GM19035 (cell line): Measurements from ENCODE around the gene BIRC3.

ENCODE experiments used
- ATAC-seq: cut with Tn5 transposase; IDR thresholded peaks from one replicate; pipeline ENCODE4 v1.9.1; 2021; ENCODE audit not compliant: unreplicated experiment

The BIRC3 gene

GRCh38 chr11:102317099-102317767, at the start of gene BIRC3:
TSS of gene BIRC3 (plus strand) at chr11:102317484. CDS start at chr11:102324510, 7,026 bp downstream.
- peak; percentile 86 for ATAC-seq

- ATAC-seq: no peak
Observed at GRCh38 chr11:102267609-102268008, 49.7 kb upstream of the BIRC3 start.

GRCh38 chr11:102268083-102268984, 49.0 kb upstream of the BIRC3 start:
- ATAC-seq: peak; percentile 96

GRCh38 chr11:102268985-102269470, 48.3 kb upstream of the BIRC3 start:
- ATAC-seq: no peak

GRCh38 chr11:102269927-102270326, 47.4 kb upstream of the BIRC3 start:
- ATAC-seq: no peak

GRCh38 chr11:102272047-102272824, 45.0 kb upstream of the BIRC3 start:
- no peak for ATAC-seq

- ATAC-seq: no peak
Observed at GRCh38 chr11:102274628-102275027, 42.7 kb upstream of the BIRC3 start.

- no peak for ATAC-seq
Observed at GRCh38 chr11:102276362-102276761, 40.9 kb upstream of the BIRC3 start.

- no peak for ATAC-seq
Observed at GRCh38 chr11:102276783-102277182, 40.5 kb upstream of the BIRC3 start.

GRCh38 chr11:102279641-102280170, 37.6 kb upstream of the BIRC3 start:
- ATAC-seq: peak; percentile 98

GRCh38 chr11:102280245-102280833, 36.9 kb upstream of the BIRC3 start:
- no peak for ATAC-seq

GRCh38 chr11:102283116-102283485, 34.2 kb upstream of the BIRC3 start:
- ATAC-seq: no peak

GRCh38 chr11:102284008-102284407, 33.3 kb upstream of the BIRC3 start:
- ATAC-seq: no peak

- ATAC-seq: no peak
Observed at GRCh38 chr11:102286292-102286691, 31.0 kb upstream of the BIRC3 start.

- peak; percentile 92 for ATAC-seq
Observed at GRCh38 chr11:102287964-102288724, 29.1 kb upstream of the BIRC3 start.

- no peak for ATAC-seq
Observed at GRCh38 chr11:102288725-102289083, 28.6 kb upstream of the BIRC3 start.

- ATAC-seq: no peak
Observed at GRCh38 chr11:102289592-102289991, 27.7 kb upstream of the BIRC3 start.

GRCh38 chr11:102291831-102292230, 25.5 kb upstream of the BIRC3 start:
- no peak for ATAC-seq

- no peak for ATAC-seq
Observed at GRCh38 chr11:102292933-102293332, 24.4 kb upstream of the BIRC3 start.
